Lung (tissue), 12 donors: ENCODE results near the gene PPTC7. TPM values are rescaled to one million over a fixed set of nuclear protein-coding genes. Genes with fewer than 3 reads are reported as not detected.
"Not testable (repeated sequence)": the region's sequence is repeated elsewhere in the genome, so short reads cannot be mapped to it uniquely, and the experiment has no call there.

Experiments
- ATAC-seq: fragments of 200-7000 bp; cut with Tn5 transposase; one replicate; pipeline ENCODE4 v1.9.1; 2020; ENCODE audit warnings: moderate number of reproducible peaks; ENCODE audit not compliant: insufficient read depth, low FRiP score
- DNase-seq, 3 donors: peaks; one replicate each; pipeline ENCODE4 v3.0.0-alpha.2; 2013 to 2017
- H3K27ac ChIP-seq, 2 donors: one replicate each; pipeline ENCODE4 v1.5.1; 2013; ENCODE audit warnings: mild to moderate bottlenecking in 2 of 2, moderate library complexity in 2 of 2, control low read depth in 1 of 2, inconsistent platforms in 1 of 2, low read depth in 1 of 2, low read length in 1 of 2
- H3K27me3 ChIP-seq, 3 donors: one replicate each; pipeline ENCODE4 v1.5.1; 2013; ENCODE audit warnings: low read length in 2 of 3; ENCODE audit not compliant: control insufficient read depth in 3 of 3, insufficient read depth in 3 of 3
- H3K36me3 ChIP-seq, 4 donors: one replicate each; pipeline ENCODE4 v1.5.1; 2013; ENCODE audit warnings: low read length in 4 of 4, mild to moderate bottlenecking in 1 of 4, moderate library complexity in 1 of 4; ENCODE audit not compliant: control insufficient read depth in 4 of 4, insufficient read depth in 4 of 4
- H3K4me1 ChIP-seq, 5 donors: one replicate each; pipeline ENCODE4 v1.5.1; 2013; ENCODE audit warnings: low read length in 5 of 5, mild to moderate bottlenecking in 2 of 5, moderate library complexity in 1 of 5; ENCODE audit not compliant: control insufficient read depth in 5 of 5, insufficient read depth in 5 of 5
- H3K4me3 ChIP-seq: one replicate; pipeline ENCODE4 v1.5.1; 2013; ENCODE audit warnings: mild to moderate bottlenecking, control low read depth, moderate library complexity
- H3K9ac ChIP-seq, 2 donors: one replicate each; pipeline ENCODE4 v1.5.1; 2013; ENCODE audit warnings: low read length in 2 of 2, control low read depth in 1 of 2; ENCODE audit not compliant: insufficient read depth in 1 of 2
- H3K9me3 ChIP-seq, 4 donors: one replicate each; pipeline ENCODE4 v1.5.1; 2013; ENCODE audit warnings: low read length in 3 of 4, mild to moderate bottlenecking in 1 of 4, moderate library complexity in 1 of 4; ENCODE audit not compliant: control insufficient read depth in 4 of 4, insufficient read depth in 3 of 4
- WGBS, 2 donors: extraction: QIAGEN DNeasy Blood & Tissue Kit; methylation state at CpG; one replicate each; pipeline ENCODE4 v1.1.7; 2013; 5-methylcytosine and 5-hydroxymethylcytosine counted together
- polyA plus RNA-seq, 2 donors: library from polyadenylated mRNA; stranded (reverse); fragments of 200-250 nt; gene quantifications; one replicate each; pipeline ENCODE4 v1.2.1, GENCODE V29; 2013
- total RNA-seq, 2 donors: library from RNA; depleted of rRNA in 1 of 2; stranded (reverse); fragments of >200 nt in 1 of 2; gene quantifications; one replicate each; pipeline ENCODE4 v1.2.1, GENCODE V29; 2014 to 2021
- TF ChIP-seq, protein P1 (sequence below): IDR thresholded peaks from 2 replicates; pipeline ENCODE4 v1.5.1; 2012; ENCODE audit warnings: mild to moderate bottlenecking; ENCODE audit errors: control extremely low read depth, extremely low read depth
- donor health status: control.
- donor health status: control.
- donor health status: Bipolar disorder and iron deficiency.
- donor health status: healthy.
- donor health status: DM: yes; HTN: yes; CAD: no.

Gene PPTC7
- total and polyA plus RNA-seq, 4 donors = 7.1 to 23.4 (median 19.3) TPM

DNA sequence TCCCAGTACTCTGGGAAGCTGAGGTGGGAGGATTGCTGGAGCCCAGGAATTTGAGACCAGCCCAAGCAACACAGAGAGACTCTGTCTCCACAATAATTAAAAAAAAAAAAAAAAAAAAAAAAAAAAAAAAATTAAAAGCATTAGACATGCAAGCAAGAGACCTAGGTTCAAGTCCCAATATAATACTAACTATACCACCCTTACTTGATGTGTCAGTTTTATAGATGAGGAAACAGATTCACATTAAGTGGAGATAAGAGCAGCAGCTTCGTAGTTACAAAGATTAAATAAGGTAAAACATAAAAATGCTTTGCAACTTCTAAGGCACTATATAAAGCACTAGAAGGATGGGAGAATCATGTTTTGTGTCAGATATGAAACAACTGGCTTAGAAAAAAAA lies 9.1 kb downstream of the PPTC7 start:
- ATAC-seq (no peak), DNase-seq (no peak)
- Histone ChIP-seq H3K9me3 (peaks cover 0 to 6% (median 0%) of the 10 kb centered on the region in 4 donors), H3K27ac (no peak overlapping the region), H3K9ac (no peak overlapping the region), H3K36me3 (no peaks in the 10 kb centered on the region), H3K27me3 (no peaks in the 10 kb centered on the region), H3K4me3 (no peak overlapping the region), H3K4me1 (peaks cover 0 to 22% (median 0%) of the 10 kb centered on the region in 5 donors)
- WGBS, 2 donors = 60 to 73% methylated on average over 1 of the region's 1 CpG
- TF ChIP-seq, protein P1, sequence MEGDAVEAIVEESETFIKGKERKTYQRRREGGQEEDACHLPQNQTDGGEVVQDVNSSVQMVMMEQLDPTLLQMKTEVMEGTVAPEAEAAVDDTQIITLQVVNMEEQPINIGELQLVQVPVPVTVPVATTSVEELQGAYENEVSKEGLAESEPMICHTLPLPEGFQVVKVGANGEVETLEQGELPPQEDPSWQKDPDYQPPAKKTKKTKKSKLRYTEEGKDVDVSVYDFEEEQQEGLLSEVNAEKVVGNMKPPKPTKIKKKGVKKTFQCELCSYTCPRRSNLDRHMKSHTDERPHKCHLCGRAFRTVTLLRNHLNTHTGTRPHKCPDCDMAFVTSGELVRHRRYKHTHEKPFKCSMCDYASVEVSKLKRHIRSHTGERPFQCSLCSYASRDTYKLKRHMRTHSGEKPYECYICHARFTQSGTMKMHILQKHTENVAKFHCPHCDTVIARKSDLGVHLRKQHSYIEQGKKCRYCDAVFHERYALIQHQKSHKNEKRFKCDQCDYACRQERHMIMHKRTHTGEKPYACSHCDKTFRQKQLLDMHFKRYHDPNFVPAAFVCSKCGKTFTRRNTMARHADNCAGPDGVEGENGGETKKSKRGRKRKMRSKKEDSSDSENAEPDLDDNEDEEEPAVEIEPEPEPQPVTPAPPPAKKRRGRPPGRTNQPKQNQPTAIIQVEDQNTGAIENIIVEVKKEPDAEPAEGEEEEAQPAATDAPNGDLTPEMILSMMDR = no peak

DNA sequence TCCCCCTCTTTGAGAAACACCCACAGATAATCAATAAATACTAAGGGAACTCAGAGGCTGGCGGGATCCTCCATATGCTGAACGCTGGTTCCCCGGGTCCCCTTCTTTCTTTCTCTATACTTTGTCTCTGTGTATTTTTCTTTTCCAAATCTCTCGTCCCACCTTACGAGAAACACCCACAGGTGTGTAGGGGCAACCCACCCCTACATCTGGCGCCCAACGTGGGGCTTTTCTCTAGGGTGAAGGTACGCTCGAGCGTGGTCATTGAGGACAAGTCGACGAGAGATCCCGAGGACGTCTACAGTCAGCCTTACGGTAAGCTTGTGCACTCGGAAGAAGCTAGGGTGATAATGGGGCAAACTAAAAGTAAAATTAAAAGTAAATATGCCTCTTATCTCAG lies 12.3 kb downstream of the PPTC7 start:
- not testable (repeated sequence) for H3K27ac ChIP-seq, H3K4me3 ChIP-seq, H3K9me3 ChIP-seq, DNase-seq, H3K36me3 ChIP-seq, ATAC-seq, H3K9ac ChIP-seq, H3K27me3 ChIP-seq
- H3K4me1 ChIP-seq = peaks cover 0 to 12% (median 2%) of the 10 kb centered on the region in 5 donors
- 97% methylated on average over 16 of the region's 16 CpGs for WGBS, 2 donors

DNA sequence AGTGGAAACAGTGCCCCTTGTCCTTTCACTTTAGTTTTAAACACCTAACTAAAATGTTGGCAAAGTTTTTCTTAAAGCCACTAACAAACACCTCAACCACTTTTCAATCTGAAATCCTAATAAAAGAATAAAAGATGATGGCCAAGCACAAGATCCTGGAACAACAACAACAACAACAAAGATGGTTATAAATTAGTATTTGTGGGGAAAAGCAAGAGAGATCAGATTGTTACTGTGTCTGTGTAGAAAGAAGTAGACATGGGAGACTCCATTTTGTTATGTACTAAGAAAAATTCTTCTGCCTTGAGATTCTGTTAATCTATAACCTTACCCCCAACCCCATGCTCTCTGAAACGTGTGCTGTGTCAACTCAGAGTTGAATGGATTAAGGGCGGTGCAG lies 13.3 kb downstream of the PPTC7 start:
- not testable (repeated sequence) for H3K4me3 ChIP-seq, DNase-seq, H3K36me3 ChIP-seq, H3K9me3 ChIP-seq, H3K27ac ChIP-seq, H3K9ac ChIP-seq, H3K27me3 ChIP-seq, H3K4me1 ChIP-seq, ATAC-seq
- WGBS, 2 donors = no CpG with 5 or more reads among the region's 2 CpGs

DNA sequence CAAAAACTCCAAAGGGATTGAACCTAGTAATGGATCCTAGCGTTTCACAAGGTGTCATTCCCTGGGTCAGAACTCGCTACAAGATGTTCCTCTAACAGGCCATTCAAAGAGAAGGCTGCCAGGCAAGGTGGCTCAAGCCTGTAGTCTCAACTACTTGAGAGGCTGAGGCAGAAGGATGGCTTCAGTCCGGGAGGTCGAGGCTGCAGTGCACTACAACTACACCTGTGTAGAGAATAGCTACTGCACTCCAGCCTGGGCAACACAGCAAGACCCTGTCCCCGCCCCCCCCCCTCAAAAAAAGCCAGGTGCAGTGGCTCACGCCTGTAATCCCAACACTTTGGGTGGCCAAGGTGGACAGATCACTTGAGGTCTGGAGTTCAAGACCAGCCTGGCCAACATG lies 14.4 kb downstream of the PPTC7 start:
- ATAC-seq (no peak), DNase-seq (no peak)
- Histone ChIP-seq H3K9me3 (peaks cover 0 to 6% (median 0%) of the 10 kb centered on the region in 4 donors), H3K4me3 (no peak overlapping the region), H3K36me3 (no peaks in the 10 kb centered on the region), H3K27me3 (no peaks in the 10 kb centered on the region), H3K4me1 (peaks cover 6 to 12% (median 7%) of the 10 kb centered on the region in 5 donors), H3K27ac (no peak overlapping the region), H3K9ac (no peak overlapping the region)
- WGBS, 2 donors = 97 to 100% methylated on average over 6 of the region's 6 CpGs
- TF ChIP-seq, protein P1 = no peak
